Liver (tissue), 3 donors: ENCODE results near the gene USP35.

Experiments used
- CTCF ChIP-seq: fragments of 150-350 bp; IDR thresholded peaks from 2 replicates; pipeline ENCODE4 v1.5.1; 2017; ENCODE audit warnings: improper control_type of control experiment, low read depth, low read length; ENCODE audit not compliant: missing input control
- NR2F2 ChIP-seq: IDR thresholded peaks from 2 replicates; pipeline ENCODE4 v1.6.1; 2016; ENCODE audit warnings: antibody characterized with exemption
- REST ChIP-seq: IDR thresholded peaks from 2 replicates; pipeline ENCODE4 v1.6.1; 2016; ENCODE audit warnings: antibody characterized with exemption, mild to moderate bottlenecking
- RXRA ChIP-seq, 2 donors: IDR thresholded peaks; 2 replicates each; pipeline ENCODE4 v1.6.1; 2017 to 2018; ENCODE audit warnings: antibody characterized with exemption in 2 of 2, mild to moderate bottlenecking in 1 of 2
- TAF1 ChIP-seq: conservative IDR thresholded peaks from 2 replicates; pipeline ENCODE4 v1.6.1; 2016; ENCODE audit warnings: antibody characterized with exemption, mild to moderate bottlenecking
- YY1 ChIP-seq: IDR thresholded peaks from 2 replicates; pipeline ENCODE4 v1.6.1; 2016; ENCODE audit warnings: antibody characterized with exemption, mild to moderate bottlenecking
- donor health status: healthy.
- donor health status: healthy.

- no peak for TF ChIP-seq CTCF
- no peak for TF ChIP-seq YY1
- no peak for TF ChIP-seq NR2F2
- no peak for TF ChIP-seq TAF1
- TF ChIP-seq RXRA (IDR thresholded peaks at IDR 0.05): peak; percentile 19 to 59
- peak; percentile 19 for TF ChIP-seq REST
Measured at GRCh38 chr11:78256962-78257361, 68.2 kb downstream of the USP35 start.
